ENCODE results near the gene N4BP2L2.

DNA sequence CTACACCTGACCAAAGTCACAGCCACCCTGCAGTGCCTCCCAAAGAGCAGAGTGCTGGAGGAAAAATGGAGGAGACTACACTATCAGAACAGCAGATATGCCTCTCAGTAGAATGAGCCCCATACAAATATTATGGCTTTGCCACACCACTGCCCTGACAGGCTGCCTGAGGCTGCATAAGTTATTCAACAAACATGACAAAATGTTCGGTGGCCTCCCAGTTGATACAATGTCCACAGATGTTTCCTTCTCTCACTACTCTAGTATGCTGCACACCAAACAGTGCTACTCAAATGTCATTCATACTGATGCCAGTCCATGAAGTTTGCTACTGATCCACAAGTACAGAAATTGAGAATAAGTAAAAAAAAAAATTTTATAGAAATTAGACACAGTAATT lies 41.0 kb downstream of the N4BP2L2 start:
- no peak for TF ChIP-seq EZH2phosphoT487 (IDR thresholded peaks at IDR 0.05; ENCODE audit: insufficient read depth, low read depth)
- TF ChIP-seq EZH2 (IDR thresholded peaks at IDR 0.05; ENCODE audit: insufficient read depth, poor library complexity, severe bottlenecking), result no peak

Measured in GM23248 (cell line).